GM12878 (cell line): ENCODE measurements around the gene FUT8. TPM values are rescaled to one million over a fixed set of nuclear protein-coding genes. Genes with fewer than 3 reads are reported as not detected.

Experiments used
- ATAC-seq: fragments of 200-7000 bp; cut with Tn5 transposase; 3 replicates; pipeline ENCODE4 v1.9.1; 2020; ENCODE audit warnings: mild to moderate bottlenecking, moderate library complexity
- BruUV-seq: library from RNA; stranded (reverse); fragments of 400-500 nt; replicated peaks from 2 replicates; lab custom pipeline; 2021; lab: Mats Ljungman, UMichigan
- CTCF ChIA-PET: fragments of 300-600 bp; sonication (Branson Sonifier 250); formaldehyde crosslinking; extraction: SDS; loops from one replicate; lab custom pipeline; 2021; ENCODE audit warnings: inconsistent platforms; lab: Yijun Ruan, JAX
- POLR2A ChIA-PET: fragments of 350-600 bp; formaldehyde crosslinking; extraction: SDS; loops from one replicate; lab custom pipeline; 2021; ENCODE audit warnings: inconsistent platforms; lab: Charles Lee
- RAD21 ChIA-PET: fragments of 300-600 bp; sonication (Branson Sonifier 250); formaldehyde crosslinking; loops from one replicate; lab custom pipeline; 2023; ENCODE audit warnings: antibody characterized with exemption; ENCODE audit not compliant: unreplicated experiment; lab: Charles Lee
- SMC1A ChIA-PET: fragments of 300-600 bp; sonication (Branson Sonifier 250); formaldehyde crosslinking; loops from one replicate; lab custom pipeline; 2023; ENCODE audit not compliant: unreplicated experiment, uncharacterized antibody; lab: Charles Lee
- DNase-seq: peaks from one replicate; pipeline ENCODE4 v3.0.0-alpha.2; 2011; ENCODE audit warnings: low read depth, low spot score
- FAIRE-seq: peaks from 3 replicates; lab custom pipeline; 2011; peaks lifted over from hg19 to GRCh38; lab: Jason Lieb, UNC
- H2AFZ ChIP-seq: 2 replicates; pipeline ENCODE4 v1.6.0; 2011; ENCODE audit warnings: low read depth, low read length, control low read depth; ENCODE audit not compliant: control insufficient read depth
- H3K27ac ChIP-seq: 2 replicates; pipeline ENCODE4 v1.5.1; 2011; ENCODE audit warnings: control low read depth; ENCODE audit not compliant: control insufficient read depth, insufficient read depth
- H3K27me3 ChIP-seq, 2 experiments: replicated peaks in 1 of 2; 2 replicates each; pipeline versions ENCODE4 v1.6.0 to v1.6.1; 2011; ENCODE audit warnings: low read length in 1 of 2; ENCODE audit not compliant: control insufficient read depth in 2 of 2, insufficient read depth in 2 of 2
- H3K36me3 ChIP-seq, 2 experiments: 2 replicates each; pipeline ENCODE4 v1.5.1; 2011; ENCODE audit warnings: low read length in 1 of 2; ENCODE audit not compliant: control insufficient read depth in 2 of 2, insufficient read depth in 2 of 2
- H3K4me1 ChIP-seq: 2 replicates; pipeline ENCODE4 v1.6.1; 2011; ENCODE audit warnings: mild to moderate bottlenecking, low read length, moderate library complexity, mixed read lengths; ENCODE audit not compliant: control insufficient read depth, insufficient read depth
- H3K4me2 ChIP-seq: 2 replicates; pipeline ENCODE4 v1.6.0; 2011; ENCODE audit warnings: control low read depth; ENCODE audit not compliant: control insufficient read depth, insufficient read depth
- H3K4me3 ChIP-seq: fragments of 200-600 bp; sonication (generic); 2 replicates; pipeline ENCODE4 v1.5.1; 2016
- H3K79me2 ChIP-seq: 2 replicates; pipeline ENCODE4 v1.6.0; 2011; ENCODE audit warnings: low read length; ENCODE audit not compliant: control insufficient read depth, insufficient read depth
- H3K9ac ChIP-seq: 2 replicates; pipeline ENCODE4 v1.8.0; 2011; ENCODE audit warnings: low read length, control low read depth, mixed read lengths; ENCODE audit not compliant: control insufficient read depth, insufficient read depth
- H3K9me3 ChIP-seq: replicated peaks from 3 replicates; pipeline ENCODE4 v1.5.1; 2011; ENCODE audit warnings: mild to moderate bottlenecking, low read length; ENCODE audit not compliant: control insufficient read depth, insufficient read depth
- H4K20me1 ChIP-seq: 2 replicates; pipeline ENCODE4 v1.6.0; 2011; ENCODE audit not compliant: control insufficient read depth, insufficient read depth
- BHLHE40 ChIP-seq, 2 experiments: fragments of 450-650 bp in 1 of 2; IDR thresholded peaks; 2 replicates each; pipeline ENCODE4 v1.6.1; 2011 to 2017; ENCODE audit warnings: low read depth in 2 of 2, borderline replicate concordance in 1 of 2, improper control_type of control experiment in 1 of 2, low read length in 1 of 2, mild to moderate bottlenecking in 1 of 2
- CHD1 ChIP-seq: IDR thresholded peaks from 2 replicates; pipeline ENCODE4 v1.6.1; 2012; ENCODE audit warnings: low read depth, low read length, improper control_type of control experiment
- CREB1 ChIP-seq: IDR thresholded peaks from 2 replicates; pipeline ENCODE4 v1.6.1; 2012; ENCODE audit warnings: low read depth, mild to moderate bottlenecking, inconsistent platforms
- EP300 ChIP-seq, 2 experiments: fragments of 150-350 bp in 1 of 2; IDR thresholded peaks; 2 replicates each; pipeline ENCODE4 v1.6.1; 2011 to 2012; ENCODE audit warnings: low read depth in 2 of 2, low read length in 2 of 2, borderline replicate concordance in 1 of 2, improper control_type of control experiment in 1 of 2, inconsistent platforms in 1 of 2; ENCODE audit not compliant: control insufficient read depth in 1 of 2
- ESRRA ChIP-seq: IDR thresholded peaks from 2 replicates; pipeline ENCODE4 v1.6.1; 2012; ENCODE audit warnings: mild to moderate bottlenecking, low read length, improper control_type of control experiment
- ETV6 ChIP-seq, 2 experiments: fragments of 450-650 bp in 1 of 2; IDR thresholded peaks in 1 of 2; conservative IDR thresholded peaks in 1 of 2; 2 replicates each; pipeline ENCODE4 v1.6.1; 2014; ENCODE audit warnings: antibody characterized with exemption in 1 of 2, borderline replicate concordance in 1 of 2, low read depth in 1 of 2, mild to moderate bottlenecking in 1 of 2, moderate library complexity in 1 of 2
- FOS ChIP-seq: IDR thresholded peaks from 3 replicates; pipeline ENCODE4 v1.6.1; 2011; ENCODE audit warnings: borderline replicate concordance; ENCODE audit not compliant: insufficient read length; ENCODE audit errors: extremely low read depth
- HDGF ChIP-seq: fragments of 450-650 bp; IDR thresholded peaks from 2 replicates; pipeline ENCODE4 v1.6.1; 2016; ENCODE audit warnings: antibody characterized with exemption
- IKZF1 ChIP-seq: fragments of 450-650 bp; conservative IDR thresholded peaks from 2 replicates; pipeline ENCODE4 v1.6.1; 2017; ENCODE audit warnings: antibody characterized with exemption, mild to moderate bottlenecking
- MEF2A ChIP-seq: IDR thresholded peaks from 2 replicates; pipeline ENCODE4 v1.6.1; 2011; ENCODE audit warnings: low read depth, mild to moderate bottlenecking, low read length, moderate library complexity; ENCODE audit not compliant: insufficient read depth
- NBN ChIP-seq: fragments of 450-650 bp; IDR thresholded peaks from 2 replicates; pipeline ENCODE4 v1.6.1; 2016
- PML ChIP-seq: IDR thresholded peaks from 2 replicates; pipeline ENCODE4 v1.6.1; 2012; ENCODE audit warnings: low read length, inconsistent platforms
- POLR2AphosphoS5 ChIP-seq: IDR thresholded peaks from 2 replicates; pipeline ENCODE4 v1.6.1; 2011; ENCODE audit warnings: mild to moderate bottlenecking, low read length, inconsistent platforms
- RB1 ChIP-seq: fragments of 450-650 bp; formaldehyde crosslinking; IDR thresholded peaks from 2 replicates; pipeline ENCODE4 v1.6.1; 2017; ENCODE audit warnings: mild to moderate bottlenecking, borderline replicate concordance
- RBBP5 ChIP-seq: fragments of 200-600 bp; sonication (generic); conservative IDR thresholded peaks from 2 replicates; pipeline ENCODE4 v1.6.1; 2016
- RCOR1 ChIP-seq: conservative IDR thresholded peaks from 2 replicates; pipeline ENCODE4 v1.6.1; 2012; ENCODE audit warnings: low read depth, low read length, improper control_type of control experiment
- SIN3A ChIP-seq: IDR thresholded peaks from 2 replicates; pipeline ENCODE4 v1.6.1; 2012; ENCODE audit warnings: low read depth, low read length, improper control_type of control experiment
- SMARCA5 ChIP-seq: fragments of 450-650 bp; IDR thresholded peaks from 2 replicates; pipeline ENCODE4 v1.6.1; 2017; ENCODE audit warnings: mild to moderate bottlenecking
- SMC3 ChIP-seq: IDR thresholded peaks from 2 replicates; pipeline ENCODE4 v1.6.1; 2011; ENCODE audit warnings: low read length, improper control_type of control experiment, borderline replicate concordance
- SPI1 ChIP-seq: IDR thresholded peaks from 2 replicates; pipeline ENCODE4 v1.6.1; 2011; ENCODE audit warnings: low read depth, mild to moderate bottlenecking, low read length, moderate library complexity, borderline replicate concordance; ENCODE audit not compliant: insufficient read depth
- SUPT20H ChIP-seq: IDR thresholded peaks from 2 replicates; pipeline ENCODE4 v1.6.1; 2011; ENCODE audit warnings: low read depth, mild to moderate bottlenecking, low read length, moderate library complexity, borderline replicate concordance; ENCODE audit not compliant: control insufficient read depth
- SUZ12 ChIP-seq: fragments of 200-600 bp; sonication (generic); IDR thresholded peaks from one replicate; pipeline ENCODE4 v1.6.1; 2018; ENCODE audit warnings: antibody characterized with exemption, mild to moderate bottlenecking; ENCODE audit not compliant: unreplicated experiment
- TBL1XR1 ChIP-seq: IDR thresholded peaks from 2 replicates; pipeline ENCODE4 v1.6.1; 2012; ENCODE audit warnings: low read depth, low read length, improper control_type of control experiment
- ZBTB4 ChIP-seq: fragments of 450-650 bp; formaldehyde crosslinking; IDR thresholded peaks from 2 replicates; pipeline ENCODE4 v1.4.0; 2022; ENCODE audit warnings: mild to moderate bottlenecking, moderate library complexity
- ZZZ3 ChIP-seq: IDR thresholded peaks from 2 replicates; pipeline ENCODE4 v1.6.1; 2011; ENCODE audit warnings: low read depth; ENCODE audit not compliant: control insufficient read depth, insufficient read length
- WGBS: methylation state at CpG from one replicate; pipeline ENCODE4 v1.1.6; 2016; ENCODE audit warnings: low lambda C conversion rate; ENCODE audit not compliant: insufficient replicate concordance, insufficient coverage; ENCODE audit errors: missing lambda C conversion rate; 5-methylcytosine and 5-hydroxymethylcytosine counted together
- in situ Hi-C: fragments of 300-500 bp; cut with MboI; formaldehyde crosslinking; loops from 9 replicates; pipeline ENCODE4 v1.14.3; 2018; ENCODE audit warnings: mixed read lengths
- intact Hi-C: fragments of 100-400 bp; cut with micrococcal nuclease; formaldehyde crosslinking; loops from one replicate; pipeline ENCODE4 v1.14.2; 2022; ENCODE audit not compliant: unreplicated experiment
- polyA plus RNA-seq, 11 experiments: library from polyadenylated mRNA; depleted of rRNA in 4 of 11; unstranded in 6 of 11; stranded (reverse) in 5 of 11; fragments of >200 nt; fragmentation: Nextera tagmentation in 4 of 11; fragmentation: Illumina TruSeq in 1 of 11; extraction: Ambion mirVana in 4 of 11; extraction: Trizol in 1 of 11; gene quantifications; 1 replicate in 1 of 11; 2 replicates in 10 of 11; pipeline versions ENCODE4 v1.2.1 to v1.2.3, GENCODE V29; 2011 to 2016; ENCODE audit warnings: inconsistent platforms in 2 of 11, missing spikeins in 2 of 11, low read depth in 1 of 11
- total RNA-seq, 4 experiments: library from RNA; depleted of rRNA in 3 of 4; stranded (reverse); fragments of >200 nt in 3 of 4; fragmentation: Illumina TruSeq in 1 of 4; extraction: Trizol in 1 of 4; gene quantifications; 2 replicates each; pipeline versions ENCODE4 v1.2.1 to v1.2.3, GENCODE V29; 2013 to 2021

Gene FUT8
- total and polyA plus RNA-seq, 10 of the 15 experiments (the other 5 are each of a cell fraction or from before 2014, with no cell fraction given) = 21.3 to 106 (median 66.3) TPM

GRCh38 chr14:65720171-65720570 lies 307.6 kb downstream of the FUT8 start (continued):
- TF ChIP-seq ZBTB4 = no peak
- TF ChIP-seq SMC3 = no peak
- no peak for TF ChIP-seq PML
- no peak for TF ChIP-seq SIN3A
- no peak for TF ChIP-seq ESRRA
- no peak for TF ChIP-seq IKZF1
- no peak for TF ChIP-seq RB1
- TF ChIP-seq RCOR1 = no peak
- TF ChIP-seq, all 136 proteins: peak for 0

- ChIA-PET SMC1A (no interaction called here), POLR2A (no interaction called here), RAD21 (no interaction called here), CTCF (no interaction called here)
- Histone ChIP-seq H3K79me2 (no peaks in the 10 kb centered on the region), H3K9me3 (peaks cover 11% of the 10 kb centered on the region; the same call in 2 of the 3 replicates), H3K4me2 (no peak overlapping the region), H2AFZ (no peak overlapping the region), H3K36me3 (peaks cover 4 to 12% of the 10 kb centered on the region in 2 experiments), H3K27me3 (no peaks in the 10 kb centered on the region), H4K20me1 (no peaks in the 10 kb centered on the region), H3K9ac (no peak overlapping the region), H3K4me3 (no peak overlapping the region), H3K27ac (no peak overlapping the region), H3K4me1 (peaks cover 12% of the 10 kb centered on the region)
- DNase-seq = no peak
- no peak for ATAC-seq
- intact Hi-C loops = no loop called here
- in situ Hi-C loops = no loop called here
- no TSS peak for BruUV-seq
- WGBS = 98% methylated on average over 5 of the region's 5 CpGs
- no peak for FAIRE-seq
- no peak for TF ChIP-seq ZZZ3
- TF ChIP-seq EP300 (IDR thresholded peaks at IDR 0.05; ENCODE audit: borderline replicate concordance in 1 of 2, control insufficient read depth in 1 of 2, low read depth in 2 of 2, low read length in 2 of 2) = no peak
- no peak for TF ChIP-seq RBBP5
- TF ChIP-seq NBN = no peak
- TF ChIP-seq SUZ12 = no peak
- no peak for TF ChIP-seq HDGF
- TF ChIP-seq SMARCA5 = no peak
- no peak for TF ChIP-seq MEF2A
- TF ChIP-seq FOS = no peak
- no peak for TF ChIP-seq SUPT20H
- TF ChIP-seq CREB1 = no peak
- TF ChIP-seq BHLHE40 (IDR thresholded peaks at IDR 0.05; ENCODE audit: borderline replicate concordance in 1 of 2, low read depth in 2 of 2, low read length in 1 of 2) = no peak
- no peak for TF ChIP-seq POLR2AphosphoS5
- TF ChIP-seq ETV6 (conservative IDR thresholded peaks at IDR 0.05 in 1 of 2, IDR thresholded peaks at IDR 0.05 in 1 of 2; ENCODE audit: borderline replicate concordance in 1 of 2, low read depth in 1 of 2) = no peak
- TF ChIP-seq TBL1XR1 = no peak
- TF ChIP-seq CHD1 = no peak
- no peak for TF ChIP-seq SPI1
Measured at GRCh38 chr14:65720743-65721142, 308.2 kb downstream of the FUT8 start.
